ENCODE results near the gene DAP. TPM values are rescaled to one million over a fixed set of nuclear protein-coding genes. Genes with fewer than 3 reads are reported as not detected.

Gene DAP
- total RNA-seq, 1 experiment from 2014 or later, result 47.2 TPM

DNA sequence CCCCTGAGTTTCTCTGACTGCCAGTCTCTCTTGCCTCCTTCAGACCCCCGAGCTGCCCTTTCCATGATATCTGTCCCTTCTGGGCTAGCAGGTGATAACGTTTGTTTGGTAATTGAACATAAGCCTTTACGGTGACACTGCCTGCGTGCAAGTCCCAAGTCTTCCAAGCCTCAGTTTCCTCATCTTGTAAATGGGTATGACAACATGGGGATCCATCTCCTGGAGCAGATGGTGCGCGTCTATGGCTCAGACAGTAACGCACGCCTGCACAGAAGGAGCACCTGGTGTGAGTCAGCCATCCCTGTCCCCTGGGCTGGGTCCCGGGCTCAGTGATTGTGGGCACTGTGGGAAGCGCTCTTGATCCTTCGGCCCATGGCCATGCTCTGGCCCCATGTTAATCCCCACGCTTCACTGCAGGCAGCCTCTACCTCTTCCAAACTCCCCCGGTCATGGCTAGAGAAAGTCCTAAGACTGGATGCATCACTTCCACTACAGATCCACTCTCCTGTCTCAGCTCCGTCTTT lies 85.8 kb downstream of the DAP start:
- Histone ChIP-seq H3K27ac (ENCODE audit: insufficient read length, low read depth, low read length) (no peak overlapping the region), H3K9me3 (ENCODE audit: control insufficient read depth, low read depth, low read length) (no peaks in the 10 kb centered on the region), H3K18ac (ENCODE audit: insufficient read length, low read depth, low read length) (no peak overlapping the region), H3K4ac (ENCODE audit: low read depth, low read length) (no peak overlapping the region), H3K23me2 (ENCODE audit: insufficient read length, low read depth, low read length, poor library complexity, severe bottlenecking) (no peaks in the 10 kb centered on the region), H2BK12ac (ENCODE audit: insufficient read length, low read depth, low read length) (no peak overlapping the region), H3K14ac (ENCODE audit: insufficient read depth, low read length) (no peak overlapping the region), H4K8ac (replicated peaks; ENCODE audit: insufficient read length, low read depth, low read length) (no peak overlapping the region), H4K91ac (ENCODE audit: insufficient read length, low read depth, low read length) (no peak overlapping the region), H3K4me2 (ENCODE audit: insufficient read depth, insufficient read length, low read length) (no peak overlapping the region), H3K23ac (ENCODE audit: insufficient read length, low read depth, low read length) (no peak overlapping the region), H3K27me3 (ENCODE audit: insufficient read depth, low read length) (no peaks in the 10 kb centered on the region), H3K79me1 (ENCODE audit: insufficient read depth, low read depth, low read length, poor library complexity, severe bottlenecking) (no peaks in the 10 kb centered on the region), H2BK120ac (ENCODE audit: low read depth, low read length, poor library complexity, severe bottlenecking) (no peak overlapping the region), H2BK20ac (ENCODE audit: low read depth, low read length, poor library complexity, severe bottlenecking) (no peak overlapping the region), H2AK5ac (ENCODE audit: insufficient read length, low read length) (no peak overlapping the region), H2BK5ac (ENCODE audit: insufficient read length, low read length) (no peak overlapping the region), H3K9ac (ENCODE audit: extremely low read depth, insufficient read length, low read length) (no peak overlapping the region), H4K20me1 (ENCODE audit: control insufficient read depth, insufficient read depth, insufficient read length) (no peaks in the 10 kb centered on the region), H2AFZ (ENCODE audit: low read length) (no peak overlapping the region), H3K56ac (ENCODE audit: insufficient read length, low read depth, low read length) (no peak overlapping the region), H2BK15ac (ENCODE audit: low read depth, low read length) (no peak overlapping the region), H4K5ac (ENCODE audit: insufficient read length, low read depth, low read length) (no peak overlapping the region), H3T11ph (ENCODE audit: low read length) (no peak overlapping the region), H3K79me2 (ENCODE audit: insufficient read depth, low read length) (no peaks in the 10 kb centered on the region), H3K4me1 (ENCODE audit: insufficient read depth, low read length) (no peaks in the 10 kb centered on the region)
- no peak for DNase-seq
- Mint-ChIP-seq H3K27me3 (ENCODE audit: low read depth) (peaks cover 21% of the 10 kb centered on the region), H3K27ac (no peak overlapping the region), H3K9me3 (peaks cover 0 to 5% of the 10 kb centered on the region in 2 experiments; a peak in 1 of 5 replicates), H3K36me3 (ENCODE audit: insufficient read depth in 1 of 3, low read depth in 3 of 3) (peaks cover 8 to 21% (median 21%) of the 10 kb centered on the region in 3 experiments; a peak in 6 of 7 replicates), H3K4me1 (peaks cover 2 to 3% of the 10 kb centered on the region in 2 experiments; a peak in 2 of 4 replicates), H3K4me3 (no peak overlapping the region)
- no CpG with 5 or more reads among the region's 14 CpGs for WGBS (ENCODE audit: extremely low coverage, insufficient read length, low lambda C conversion rate)
- TF ChIP-seq, protein P1, sequence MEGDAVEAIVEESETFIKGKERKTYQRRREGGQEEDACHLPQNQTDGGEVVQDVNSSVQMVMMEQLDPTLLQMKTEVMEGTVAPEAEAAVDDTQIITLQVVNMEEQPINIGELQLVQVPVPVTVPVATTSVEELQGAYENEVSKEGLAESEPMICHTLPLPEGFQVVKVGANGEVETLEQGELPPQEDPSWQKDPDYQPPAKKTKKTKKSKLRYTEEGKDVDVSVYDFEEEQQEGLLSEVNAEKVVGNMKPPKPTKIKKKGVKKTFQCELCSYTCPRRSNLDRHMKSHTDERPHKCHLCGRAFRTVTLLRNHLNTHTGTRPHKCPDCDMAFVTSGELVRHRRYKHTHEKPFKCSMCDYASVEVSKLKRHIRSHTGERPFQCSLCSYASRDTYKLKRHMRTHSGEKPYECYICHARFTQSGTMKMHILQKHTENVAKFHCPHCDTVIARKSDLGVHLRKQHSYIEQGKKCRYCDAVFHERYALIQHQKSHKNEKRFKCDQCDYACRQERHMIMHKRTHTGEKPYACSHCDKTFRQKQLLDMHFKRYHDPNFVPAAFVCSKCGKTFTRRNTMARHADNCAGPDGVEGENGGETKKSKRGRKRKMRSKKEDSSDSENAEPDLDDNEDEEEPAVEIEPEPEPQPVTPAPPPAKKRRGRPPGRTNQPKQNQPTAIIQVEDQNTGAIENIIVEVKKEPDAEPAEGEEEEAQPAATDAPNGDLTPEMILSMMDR (conservative IDR thresholded peaks at IDR 0.05), result no peak

Measured in H9 (cell line).